A549 (cell line): Measurements from ENCODE around the gene GNAS.

Experiments used
- CTCF ChIP-seq: fragments of >200 bp; sonication (Bioruptor Twin); formaldehyde crosslinking; IDR thresholded peaks from 3 replicates; pipeline ENCODE4 v1.5.1; 2016
- EP300 ChIP-seq, 2 experiments: fragments of >200 bp; sonication (Bioruptor Twin); formaldehyde crosslinking; IDR thresholded peaks; 2 replicates in 1 of 2; 3 replicates in 1 of 2; pipeline ENCODE4 v1.6.1; 2016 to 2017
- ESRRA ChIP-seq: fragments of 150-350 bp; IDR thresholded peaks from 2 replicates; pipeline ENCODE4 v1.6.1; 2014; ENCODE audit warnings: mild to moderate bottlenecking, low read length, borderline replicate concordance
- HOXB5 ChIP-seq: fragments of 250-450 bp; sonication (Bioruptor Pico); IDR thresholded peaks from 2 replicates; pipeline ENCODE4 v1.5.0; 2020; ENCODE audit warnings: mild to moderate bottlenecking, moderate library complexity
- KDM1A ChIP-seq: fragments of 200-600 bp; sonication (generic); IDR thresholded peaks from 2 replicates; pipeline ENCODE4 v1.6.1; 2016; ENCODE audit warnings: low read depth, mild to moderate bottlenecking
- POLR2A ChIP-seq: IDR thresholded peaks from 2 replicates; pipeline ENCODE4 v1.6.1; 2012; ENCODE audit warnings: mild to moderate bottlenecking, low read length
- REST ChIP-seq: fragments of 200-600 bp; sonication (generic); IDR thresholded peaks from 2 replicates; pipeline ENCODE4 v1.6.1; 2016; ENCODE audit warnings: antibody characterized with exemption, mild to moderate bottlenecking, moderate library complexity
- ZC3H11A ChIP-seq: fragments of 450-650 bp; IDR thresholded peaks from 2 replicates; pipeline ENCODE4 v1.6.1; 2014; ENCODE audit warnings: antibody characterized with exemption, mild to moderate bottlenecking
- ZFP36 ChIP-seq: fragments of 450-650 bp; IDR thresholded peaks from 2 replicates; pipeline ENCODE4 v1.6.1; 2014; ENCODE audit warnings: borderline replicate concordance; ENCODE audit not compliant: partially characterized antibody

GRCh38 chr20:58892932-58893224, 40.4 kb downstream of the GNAS start:
- TF ChIP-seq POLR2A = no peak
- no peak for TF ChIP-seq KDM1A
- no peak for TF ChIP-seq CTCF
- no peak for TF ChIP-seq ZFP36
- no peak for TF ChIP-seq REST
- TF ChIP-seq ESRRA = no peak
- TF ChIP-seq HOXB5 (CRISPR knock-in tag) = no peak
- no peak for TF ChIP-seq EP300 (IDR thresholded peaks at IDR 0.05)
- TF ChIP-seq ZC3H11A = no peak
